ENCODE data around the gene GOLT1A. TPM values are rescaled to one million over a fixed set of nuclear protein-coding genes. Genes with fewer than 3 reads are reported as not detected.

GOLT1A gene
- total RNA-seq, 1 experiment from 2014 or later: 0.49 TPM

GRCh38 chr1:204246876-204247275 is 33.1 kb upstream of the GOLT1A start:
- ATAC-seq: no peak
- no TSS peak for BruUV-seq (replicated peaks)
- CTCF ChIA-PET: no interaction called here

GRCh38 chr1:204242920-204243319 is 29.1 kb upstream of the GOLT1A start:
- Histone ChIP-seq H3K4me3 (ENCODE audit: low read depth in 2 of 2, low read length in 2 of 2) (no peak overlapping the region), H3K4me1 (ENCODE audit: control insufficient read depth, insufficient read depth, low read length) (no peaks in the 10 kb centered on the region), H3K9me3 (ENCODE audit: control insufficient read depth, insufficient read depth, low read depth, low read length) (no peaks in the 10 kb centered on the region), H3K27me3 (ENCODE audit: control insufficient read depth, insufficient read depth, low read length) (no peaks in the 10 kb centered on the region), H3K36me3 (ENCODE audit: control insufficient read depth, insufficient read depth, low read length) (no peaks in the 10 kb centered on the region), H3K27ac (ENCODE audit: low read length) (no peak overlapping the region)
- ATAC-seq (no peak), DNase-seq (ENCODE audit: low read depth, low spot score) (no peak)
- intact Hi-C loops (cut with micrococcal nuclease; ENCODE audit: unreplicated experiment): no loop called here
- ChIA-PET CTCF (no interaction called here), POLR2A (interaction anchor here (0.6 kb wide), 1 partner anchor 37 kb away, joined by 3 read pairs; no protein-coding TSS in a partner anchor)
- no TSS peak for BruUV-seq (replicated peaks)
- no peak for TF ChIP-seq SIN3A (IDR thresholded peaks at IDR 0.05; ENCODE audit: borderline replicate concordance, insufficient read depth, low read depth, low read length)
- no peak for TF ChIP-seq REST (IDR thresholded peaks at IDR 0.05; ENCODE audit: insufficient read depth in 1 of 2, low read depth in 2 of 2, low read length in 1 of 2)
- TF ChIP-seq CTCF (IDR thresholded peaks at IDR 0.05): no peak
- no peak for TF ChIP-seq POLR2AphosphoS5 (IDR thresholded peaks at IDR 0.05; ENCODE audit: low read depth, low read length)
- no peak for TF ChIP-seq TCF7L2 (IDR thresholded peaks at IDR 0.05; ENCODE audit: low read depth, low read length)
- in situ Hi-C loops (cut with HindIII; ENCODE audit: low pct_unique_long_range_greater_than_20kb, low sequenced_read_pairs): no loop called here

More at GRCh38 chr1:204246876-204247275, 33.1 kb upstream of the GOLT1A start:
- in situ Hi-C loops (cut with HindIII; ENCODE audit: low pct_unique_long_range_greater_than_20kb, low sequenced_read_pairs) (no loop called here), intact Hi-C loops (cut with micrococcal nuclease; ENCODE audit: unreplicated experiment) (no loop called here)
- no peak overlapping the region for H3K4me3 ChIP-seq (ENCODE audit: low read depth in 2 of 2, low read length in 2 of 2)
- H3K4me1 ChIP-seq (ENCODE audit: control insufficient read depth, insufficient read depth, low read length): no peaks in the 10 kb centered on the region
- no peak for DNase-seq (ENCODE audit: low read depth, low spot score)
- no peaks in the 10 kb centered on the region for H3K27me3 ChIP-seq (ENCODE audit: control insufficient read depth, insufficient read depth, low read length)
- TF ChIP-seq TCF7L2 (IDR thresholded peaks at IDR 0.05; ENCODE audit: low read depth, low read length): no peak
- POLR2A ChIA-PET: no interaction called here
- H3K36me3 ChIP-seq (ENCODE audit: control insufficient read depth, insufficient read depth, low read length): no peaks in the 10 kb centered on the region
- H3K27ac ChIP-seq (ENCODE audit: low read length): no peak overlapping the region
- H3K9me3 ChIP-seq (ENCODE audit: control insufficient read depth, insufficient read depth, low read depth, low read length): no peaks in the 10 kb centered on the region

- DNase-seq (ENCODE audit: low read depth, low spot score) (no peak), ATAC-seq (no peak)
- no peaks in the 10 kb centered on the region for H3K27me3 ChIP-seq (ENCODE audit: control insufficient read depth, insufficient read depth, low read length)
- ChIA-PET CTCF (no interaction called here), POLR2A (no interaction called here)
- no peak overlapping the region for H3K27ac ChIP-seq (ENCODE audit: low read length)
- H3K4me3 ChIP-seq (ENCODE audit: low read depth in 2 of 2, low read length in 2 of 2): no peak overlapping the region
- TF ChIP-seq REST (IDR thresholded peaks at IDR 0.05; ENCODE audit: insufficient read depth in 1 of 2, low read depth in 2 of 2, low read length in 1 of 2) (no peak), TCF7L2 (IDR thresholded peaks at IDR 0.05; ENCODE audit: low read depth, low read length) (no peak), CTCF (IDR thresholded peaks at IDR 0.05) (no peak)
- H3K9me3 ChIP-seq (ENCODE audit: control insufficient read depth, insufficient read depth, low read depth, low read length): no peaks in the 10 kb centered on the region
- intact Hi-C loops (cut with micrococcal nuclease; ENCODE audit: unreplicated experiment): no loop called here
- no peaks in the 10 kb centered on the region for H3K36me3 ChIP-seq (ENCODE audit: control insufficient read depth, insufficient read depth, low read length)
- in situ Hi-C loops (cut with HindIII; ENCODE audit: low pct_unique_long_range_greater_than_20kb, low sequenced_read_pairs): no loop called here
- BruUV-seq (replicated peaks): no TSS peak
- H3K4me1 ChIP-seq (ENCODE audit: control insufficient read depth, insufficient read depth, low read length): no peaks in the 10 kb centered on the region
These were observed 28.1 kb upstream of the GOLT1A start for GRCh38 chr1:204241914-204242313.
